Measurements from ENCODE around the gene SLC47A1. TPM values are rescaled to one million over a fixed set of nuclear protein-coding genes. Genes with fewer than 3 reads are reported as not detected.

Gene SLC47A1
- total and polyA plus RNA-seq, 2 of the 13 experiments (the other 11 are each of a cell fraction or from before 2014, with no cell fraction given), result 42.1 to 67.5 TPM

DNA sequence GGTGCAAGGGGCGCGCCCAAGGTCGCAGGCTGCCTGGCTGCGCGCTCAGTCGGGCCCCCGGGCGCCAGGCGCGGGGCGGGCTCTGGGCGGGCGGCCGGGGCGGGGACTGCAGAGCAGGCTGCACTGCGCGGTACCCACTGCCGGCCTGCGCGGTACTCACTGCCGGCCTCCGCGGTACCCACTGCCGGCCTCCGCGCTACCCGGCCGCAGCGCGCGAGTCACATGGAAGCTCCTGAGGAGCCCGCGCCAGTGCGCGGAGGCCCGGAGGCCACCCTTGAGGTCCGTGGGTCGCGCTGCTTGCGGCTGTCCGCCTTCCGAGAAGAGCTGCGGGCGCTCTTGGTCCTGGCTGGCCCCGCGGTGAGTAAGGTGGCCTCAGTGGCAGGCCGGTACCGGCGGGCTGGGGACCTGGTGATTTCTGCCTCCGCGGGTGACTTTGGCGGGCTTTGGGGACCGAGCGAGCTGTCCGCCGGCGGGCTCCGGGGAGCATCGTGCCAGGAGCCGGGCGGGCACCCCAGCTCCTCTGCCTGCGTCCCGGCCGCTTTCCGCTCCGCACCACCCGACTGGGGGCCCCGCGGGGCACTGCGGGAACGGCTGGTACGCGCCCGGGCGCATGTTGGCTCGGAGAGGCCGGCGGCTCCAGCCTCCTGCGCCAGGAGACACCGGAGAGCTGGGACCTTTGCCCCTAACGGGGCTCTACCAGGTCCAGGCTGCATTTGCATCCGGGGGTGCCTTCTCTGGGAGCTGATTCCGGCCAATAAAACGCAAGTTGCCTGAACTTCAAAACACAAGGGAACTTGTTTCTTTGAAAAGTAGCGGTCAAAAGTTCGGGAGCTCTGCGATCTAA, at the start of gene SLC47A1 (continued):
- TF ChIP-seq PHB2 (IDR thresholded peaks at IDR 0.05; ENCODE audit: partially characterized antibody) (no peak), ADNP (CRISPR knock-in tag; IDR thresholded peaks at IDR 0.05) (no peak), ZNF550 (CRISPR knock-in tag; IDR thresholded peaks at IDR 0.05; ENCODE audit: borderline replicate concordance) (no peak), MAZ (IDR thresholded peaks at IDR 0.05; ENCODE audit: borderline replicate concordance, low read depth, low read length) (no peak), MAZ (CRISPR knock-in tag; IDR thresholded peaks at IDR 0.05; ENCODE audit: low read depth) (peak; percentile 56), SMYD3 (CRISPR knock-in tag; IDR thresholded peaks at IDR 0.05) (no peak; the same call in 1 of the 2 replicates), HHEX (CRISPR knock-in tag; IDR thresholded peaks at IDR 0.05) (no peak), MED13 (CRISPR knock-in tag; IDR thresholded peaks at IDR 0.05) (no peak), ISL2 (CRISPR knock-in tag; IDR thresholded peaks at IDR 0.05) (no peak), CEBPG (CRISPR knock-in tag; IDR thresholded peaks at IDR 0.05) (0 out of 2 replicates have a peak, but pooled peaks have one; percentile 2), TAF1 (CRISPR knock-in tag; IDR thresholded peaks at IDR 0.05) (peak; percentile 59), RXRB (CRISPR knock-in tag; IDR thresholded peaks at IDR 0.05; ENCODE audit: borderline replicate concordance) (no peak), JUND (CRISPR knock-in tag; IDR thresholded peaks at IDR 0.05) (no peak), ARNT (IDR thresholded peaks at IDR 0.05) (no peak), IKZF1 (IDR thresholded peaks at IDR 0.05) (no peak), ZNF260 (CRISPR knock-in tag; IDR thresholded peaks at IDR 0.05; ENCODE audit: borderline replicate concordance, low read depth) (no peak), KLF9 (CRISPR knock-in tag; IDR thresholded peaks at IDR 0.05; ENCODE audit: low read depth) (no peak), ZNF382 (CRISPR knock-in tag; IDR thresholded peaks at IDR 0.05; ENCODE audit: borderline replicate concordance) (no peak), PPARG (CRISPR knock-in tag; conservative IDR thresholded peaks at IDR 0.05) (no peak; the same call in 1 of the 2 replicates), SOX13 (IDR thresholded peaks at IDR 0.05) (no peak), SOX13 (CRISPR knock-in tag; conservative IDR thresholded peaks at IDR 0.05 in 1 of 2, IDR thresholded peaks at IDR 0.05 in 1 of 2) (no peak), ZNF567 (CRISPR knock-in tag; IDR thresholded peaks at IDR 0.05; ENCODE audit: borderline replicate concordance) (no peak)
- TF ChIP-seq, protein P1, sequence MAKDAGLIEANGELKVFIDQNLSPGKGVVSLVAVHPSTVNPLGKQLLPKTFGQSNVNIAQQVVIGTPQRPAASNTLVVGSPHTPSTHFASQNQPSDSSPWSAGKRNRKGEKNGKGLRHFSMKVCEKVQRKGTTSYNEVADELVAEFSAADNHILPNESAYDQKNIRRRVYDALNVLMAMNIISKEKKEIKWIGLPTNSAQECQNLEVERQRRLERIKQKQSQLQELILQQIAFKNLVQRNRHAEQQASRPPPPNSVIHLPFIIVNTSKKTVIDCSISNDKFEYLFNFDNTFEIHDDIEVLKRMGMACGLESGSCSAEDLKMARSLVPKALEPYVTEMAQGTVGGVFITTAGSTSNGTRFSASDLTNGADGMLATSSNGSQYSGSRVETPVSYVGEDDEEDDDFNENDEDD (CRISPR knock-in tag; IDR thresholded peaks at IDR 0.05; ENCODE audit: borderline replicate concordance), result peak; percentile 42; the same call in 1 of the 2 replicates
- TF ChIP-seq, protein P2, sequence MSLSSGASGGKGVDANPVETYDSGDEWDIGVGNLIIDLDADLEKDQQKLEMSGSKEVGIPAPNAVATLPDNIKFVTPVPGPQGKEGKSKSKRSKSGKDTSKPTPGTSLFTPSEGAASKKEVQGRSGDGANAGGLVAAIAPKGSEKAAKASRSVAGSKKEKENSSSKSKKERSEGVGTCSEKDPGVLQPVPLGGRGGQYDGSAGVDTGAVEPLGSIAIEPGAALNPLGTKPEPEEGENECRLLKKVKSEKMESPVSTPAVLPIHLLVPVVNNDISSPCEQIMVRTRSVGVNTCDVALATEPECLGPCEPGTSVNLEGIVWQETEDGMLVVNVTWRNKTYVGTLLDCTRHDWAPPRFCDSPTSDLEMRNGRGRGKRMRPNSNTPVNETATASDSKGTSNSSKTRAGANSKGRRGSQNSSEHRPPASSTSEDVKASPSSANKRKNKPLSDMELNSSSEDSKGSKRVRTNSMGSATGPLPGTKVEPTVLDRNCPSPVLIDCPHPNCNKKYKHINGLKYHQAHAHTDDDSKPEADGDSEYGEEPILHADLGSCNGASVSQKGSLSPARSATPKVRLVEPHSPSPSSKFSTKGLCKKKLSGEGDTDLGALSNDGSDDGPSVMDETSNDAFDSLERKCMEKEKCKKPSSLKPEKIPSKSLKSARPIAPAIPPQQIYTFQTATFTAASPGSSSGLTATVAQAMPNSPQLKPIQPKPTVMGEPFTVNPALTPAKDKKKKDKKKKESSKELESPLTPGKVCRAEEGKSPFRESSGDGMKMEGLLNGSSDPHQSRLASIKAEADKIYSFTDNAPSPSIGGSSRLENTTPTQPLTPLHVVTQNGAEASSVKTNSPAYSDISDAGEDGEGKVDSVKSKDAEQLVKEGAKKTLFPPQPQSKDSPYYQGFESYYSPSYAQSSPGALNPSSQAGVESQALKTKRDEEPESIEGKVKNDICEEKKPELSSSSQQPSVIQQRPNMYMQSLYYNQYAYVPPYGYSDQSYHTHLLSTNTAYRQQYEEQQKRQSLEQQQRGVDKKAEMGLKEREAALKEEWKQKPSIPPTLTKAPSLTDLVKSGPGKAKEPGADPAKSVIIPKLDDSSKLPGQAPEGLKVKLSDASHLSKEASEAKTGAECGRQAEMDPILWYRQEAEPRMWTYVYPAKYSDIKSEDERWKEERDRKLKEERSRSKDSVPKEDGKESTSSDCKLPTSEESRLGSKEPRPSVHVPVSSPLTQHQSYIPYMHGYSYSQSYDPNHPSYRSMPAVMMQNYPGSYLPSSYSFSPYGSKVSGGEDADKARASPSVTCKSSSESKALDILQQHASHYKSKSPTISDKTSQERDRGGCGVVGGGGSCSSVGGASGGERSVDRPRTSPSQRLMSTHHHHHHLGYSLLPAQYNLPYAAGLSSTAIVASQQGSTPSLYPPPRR (CRISPR knock-in tag; IDR thresholded peaks at IDR 0.05; ENCODE audit: borderline replicate concordance), result no peak
- TF ChIP-seq, protein P3, sequence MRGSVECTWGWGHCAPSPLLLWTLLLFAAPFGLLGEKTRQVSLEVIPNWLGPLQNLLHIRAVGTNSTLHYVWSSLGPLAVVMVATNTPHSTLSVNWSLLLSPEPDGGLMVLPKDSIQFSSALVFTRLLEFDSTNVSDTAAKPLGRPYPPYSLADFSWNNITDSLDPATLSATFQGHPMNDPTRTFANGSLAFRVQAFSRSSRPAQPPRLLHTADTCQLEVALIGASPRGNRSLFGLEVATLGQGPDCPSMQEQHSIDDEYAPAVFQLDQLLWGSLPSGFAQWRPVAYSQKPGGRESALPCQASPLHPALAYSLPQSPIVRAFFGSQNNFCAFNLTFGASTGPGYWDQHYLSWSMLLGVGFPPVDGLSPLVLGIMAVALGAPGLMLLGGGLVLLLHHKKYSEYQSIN (CRISPR knock-in tag; IDR thresholded peaks at IDR 0.05; ENCODE audit: borderline replicate concordance), result no peak
